Fibroblast of villous mesenchyme (primary cell): ENCODE data around the gene KANSL3. TPM values are rescaled to one million over a fixed set of nuclear protein-coding genes. Genes with fewer than 3 reads are reported as not detected.

Source experiments
- DNase-seq: peaks from one replicate; pipeline ENCODE4 v3.0.0-alpha.2; 2010; ENCODE audit warnings: low read depth
- H3K4me3 ChIP-seq: 2 replicates; pipeline ENCODE4 v1.5.1; 2011; ENCODE audit warnings: low read depth, mild to moderate bottlenecking, low read length
- CTCF ChIP-seq: IDR thresholded peaks from 2 replicates; pipeline ENCODE4 v1.5.1; 2012; ENCODE audit warnings: low read depth, mild to moderate bottlenecking, low read length; ENCODE audit not compliant: insufficient read depth
- total RNA-seq: library from RNA; depleted of rRNA; stranded (reverse); fragments of >200 nt; gene quantifications from 2 replicates; pipeline ENCODE4 v1.2.3, GENCODE V29; 2012

KANSL3 gene
- total RNA-seq, 1 donor, result 35.4 TPM

- no peak for DNase-seq
- TF ChIP-seq CTCF, result no peak
- H3K4me3 ChIP-seq, result no peak overlapping the region
Observed at GRCh38 chr2:96546321-96546720, 91.8 kb downstream of the KANSL3 start.

Other genes starting within 250 kb of the KANSL3 start
- gene NEURL3, start 133.0 kb downstream of the KANSL3 start, total RNA-seq, result not detected in 2 replicates
- 9.5 and 18.4 TPM in 2 replicates for gene ARID5A, start 101.6 kb downstream of the KANSL3 start, total RNA-seq
- gene FER1L5, start 4.5 kb upstream of the KANSL3 start, total RNA-seq, result 0.64 and 0.86 TPM in 2 replicates
- gene LMAN2L, start 101.8 kb upstream of the KANSL3 start, total RNA-seq, result 15.1 and 31.1 TPM in 2 replicates
- gene CNNM4, start 122.6 kb upstream of the KANSL3 start, total RNA-seq, result 3.9 and 5.6 TPM in 2 replicates
- gene CNNM3, start 178.0 kb upstream of the KANSL3 start, total RNA-seq, result 6.4 and 8.6 TPM in 2 replicates
- 1.3 TPM in 2 replicates for gene ANKRD23, start 205.7 kb upstream of the KANSL3 start, total RNA-seq
- gene ANKRD39, start 219.7 kb upstream of the KANSL3 start, total RNA-seq, result 4.7 and 5.8 TPM in 2 replicates
- 16.4 and 22.5 TPM in 2 replicates for gene SEMA4C, start 231.8 kb upstream of the KANSL3 start, total RNA-seq